Activated CD8-positive, alpha-beta memory T cell treated with anti-CD3 and anti-CD28 coated beads, Interleukin-2, amount 50 U/mL, for 48 hours (primary cell): ENCODE results near the gene ZNF497.
"Not testable (repeated sequence)": the region's sequence is repeated elsewhere in the genome, so short reads cannot be mapped to it uniquely, and the experiment has no call there.

Experiments
- DNase-seq: peaks from one replicate; pipeline ENCODE4 v3.0.0-alpha.2; 2020

Gene ZNF497

GRCh38 chr19:58366585-58367430, 4.3 kb upstream of the ZNF497 start:
- no peak for DNase-seq

DNA sequence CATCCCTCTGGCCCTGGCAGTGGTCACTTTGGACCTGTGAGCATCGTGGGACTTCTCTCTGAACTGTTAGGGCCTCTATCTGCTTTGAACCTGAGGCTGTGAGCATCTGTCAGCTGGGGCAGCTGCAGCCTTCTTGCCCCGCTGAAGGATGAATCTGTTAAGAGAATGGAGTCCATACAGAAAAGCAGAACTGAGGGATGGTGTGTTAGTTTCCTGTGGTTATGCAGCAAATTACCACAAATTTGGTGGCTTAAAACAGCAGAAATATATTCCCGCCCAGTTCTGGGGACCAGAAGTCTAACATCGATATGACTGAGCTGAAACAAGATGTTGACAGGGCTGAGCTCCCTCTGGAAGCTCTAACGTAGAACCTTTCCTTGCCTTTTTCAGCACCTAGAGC, 1.6 kb upstream of the ZNF497 start:
- DNase-seq, result no peak

DNA sequence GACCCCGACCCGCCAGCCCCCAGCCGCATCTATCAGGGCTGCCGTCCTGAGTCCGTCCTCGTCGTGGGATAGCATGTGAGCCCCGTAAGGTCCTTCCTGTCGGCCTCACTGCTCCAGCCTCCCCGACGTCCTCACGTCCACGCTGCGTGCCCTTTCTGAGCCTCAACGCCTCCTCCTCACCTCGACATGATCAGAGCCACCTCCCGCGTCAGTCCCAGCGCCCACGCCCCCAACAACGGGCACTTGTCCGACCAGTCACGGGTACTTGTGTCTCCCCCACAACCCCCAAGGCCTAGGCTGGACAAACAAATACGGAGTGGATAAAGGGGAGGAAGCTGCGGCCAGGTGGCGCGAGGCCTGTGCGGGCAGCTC, 665 bp downstream of the ZNF497 start:
- peak; percentile 84 for DNase-seq

DNA sequence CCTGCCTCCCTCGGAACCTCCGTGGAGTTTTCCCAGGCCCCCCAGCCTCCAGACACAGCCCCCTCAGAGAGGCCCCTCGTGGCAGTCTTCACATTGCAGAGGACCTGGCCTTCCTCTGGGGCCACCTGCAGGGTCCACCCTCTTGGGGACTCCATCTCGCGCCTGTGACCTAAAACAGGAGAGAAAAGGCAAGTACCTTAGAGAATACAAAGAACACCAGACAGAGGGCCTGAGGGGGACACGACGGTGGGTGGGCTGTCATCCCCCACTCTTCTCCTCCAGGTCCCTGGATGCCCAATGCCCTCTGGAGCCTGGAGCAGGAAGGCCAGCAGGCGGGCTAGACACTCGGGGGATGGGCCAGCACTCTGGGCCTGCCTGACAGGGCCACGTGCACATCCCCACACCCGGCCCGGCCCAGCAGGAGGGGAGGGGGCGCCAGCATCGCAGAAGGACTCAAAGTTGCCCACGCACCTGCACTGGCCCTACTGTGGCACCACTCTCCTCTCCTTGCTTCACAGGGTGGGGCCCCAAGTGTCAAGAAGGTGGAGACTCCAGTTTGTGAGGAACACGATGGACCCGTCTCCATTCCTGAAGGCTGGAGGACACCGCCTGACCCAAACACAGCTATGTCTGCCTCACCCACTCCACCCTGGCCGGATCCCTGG, 4.9 kb downstream of the ZNF497 start:
- DNase-seq, result no peak

DNA sequence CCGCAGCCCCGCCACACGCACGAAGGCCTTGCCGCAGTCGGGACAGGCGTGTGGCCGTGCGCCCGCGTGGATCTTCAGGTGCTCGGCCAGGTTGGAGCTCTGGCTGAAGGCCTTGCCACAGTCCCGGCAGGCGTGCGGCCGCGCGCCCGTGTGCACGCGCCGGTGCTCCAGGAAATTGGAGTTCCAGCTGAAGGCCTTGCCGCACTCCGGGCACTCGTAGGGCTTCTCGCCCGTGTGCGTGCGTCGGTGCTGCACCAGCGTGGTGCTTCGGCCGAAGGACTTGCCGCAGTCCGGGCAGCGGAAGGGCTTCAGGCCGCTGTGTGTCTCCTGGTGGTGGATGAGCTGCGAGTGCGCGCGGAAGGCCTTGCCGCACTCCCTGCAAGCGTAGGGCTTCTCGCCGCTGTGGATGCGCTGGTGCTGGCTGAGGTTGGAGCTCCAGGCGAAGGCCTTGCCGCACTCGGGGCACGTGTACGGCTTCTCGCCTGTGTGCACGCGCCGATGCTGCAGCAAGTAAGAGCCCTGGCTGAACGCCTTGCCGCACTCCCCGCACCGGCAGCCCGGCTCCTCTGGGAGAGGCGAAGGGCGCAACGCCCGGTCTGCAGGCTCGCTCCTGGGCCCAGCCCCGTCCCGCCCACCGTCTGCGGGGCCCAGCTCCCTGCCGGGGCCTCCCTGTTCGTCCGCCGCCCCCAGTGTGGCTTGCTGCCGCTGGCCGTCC, 5.6 kb downstream of the ZNF497 start:
- DNase-seq, result peak; percentile 56

DNA sequence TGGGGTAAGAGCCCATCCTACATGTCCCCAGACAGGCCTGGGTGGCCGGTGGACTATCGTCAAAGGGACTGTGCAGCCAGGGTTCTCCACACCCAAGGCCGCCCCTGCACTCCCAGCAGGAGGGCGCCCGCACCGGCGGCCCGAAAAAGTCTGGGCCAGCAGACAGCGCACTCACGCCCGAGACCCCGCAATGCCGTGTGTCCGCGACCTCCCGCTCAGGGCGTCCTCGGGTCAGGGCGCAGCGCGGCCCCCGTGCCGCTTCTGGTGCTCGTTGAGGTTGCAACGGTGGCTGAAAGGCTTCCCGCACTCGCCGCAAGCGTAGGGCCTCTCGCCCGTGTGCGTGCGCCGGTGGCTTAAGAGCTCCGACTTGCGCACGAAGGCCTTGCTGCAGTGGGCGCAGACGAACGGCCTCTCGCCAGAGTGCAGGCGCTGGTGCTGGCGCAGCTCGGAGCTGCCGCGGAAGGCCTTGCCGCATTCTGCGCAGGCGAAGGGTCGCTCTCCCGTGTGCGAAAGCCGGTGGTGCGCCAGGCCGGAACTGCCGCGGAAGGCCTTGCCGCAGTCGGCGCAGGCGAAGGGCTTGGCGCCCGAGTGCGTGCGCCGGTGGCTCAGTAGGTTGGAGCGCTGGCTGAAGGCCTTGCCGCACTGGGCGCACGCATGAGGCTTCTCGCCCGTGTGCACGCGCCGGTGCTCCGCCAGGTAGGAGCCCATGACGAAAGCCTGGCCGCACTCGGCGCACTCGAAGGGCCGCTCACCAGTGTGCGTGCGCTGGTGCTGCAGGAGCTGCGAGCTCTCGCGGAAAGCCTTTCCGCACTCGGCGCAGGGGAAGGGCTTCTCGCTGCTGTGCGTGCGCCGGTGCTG, 6.4 kb downstream of the ZNF497 start:
- DNase-seq, result peak; percentile 66

DNA sequence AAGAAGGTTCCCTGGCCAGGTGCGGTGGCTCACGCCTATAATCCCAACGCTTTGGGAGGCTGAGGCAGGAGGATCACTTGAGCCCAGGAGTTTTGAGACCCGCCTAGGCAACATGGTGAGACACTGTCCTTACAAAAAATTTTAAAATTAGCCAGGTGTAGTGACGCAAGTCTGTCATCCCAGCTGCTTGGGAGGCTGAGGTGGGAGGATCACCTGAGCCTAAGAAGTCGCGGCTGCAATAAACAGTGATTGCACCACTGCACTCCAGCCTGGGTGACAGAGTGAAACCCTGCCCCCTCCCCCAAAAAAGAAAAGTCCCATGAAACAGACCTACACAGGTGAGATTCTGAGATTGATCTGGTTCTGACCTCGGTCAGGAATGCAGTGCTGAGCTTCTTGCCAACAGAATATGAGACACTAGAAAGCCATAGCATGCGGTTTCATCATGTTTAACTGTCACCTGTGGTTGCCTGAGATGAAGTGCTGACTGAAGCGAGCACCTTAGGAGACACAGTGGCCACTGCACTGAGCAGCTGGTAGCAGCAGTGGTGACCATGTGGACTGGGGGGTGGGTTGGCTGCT, 7.2 kb downstream of the ZNF497 start:
- no peak for DNase-seq

DNA sequence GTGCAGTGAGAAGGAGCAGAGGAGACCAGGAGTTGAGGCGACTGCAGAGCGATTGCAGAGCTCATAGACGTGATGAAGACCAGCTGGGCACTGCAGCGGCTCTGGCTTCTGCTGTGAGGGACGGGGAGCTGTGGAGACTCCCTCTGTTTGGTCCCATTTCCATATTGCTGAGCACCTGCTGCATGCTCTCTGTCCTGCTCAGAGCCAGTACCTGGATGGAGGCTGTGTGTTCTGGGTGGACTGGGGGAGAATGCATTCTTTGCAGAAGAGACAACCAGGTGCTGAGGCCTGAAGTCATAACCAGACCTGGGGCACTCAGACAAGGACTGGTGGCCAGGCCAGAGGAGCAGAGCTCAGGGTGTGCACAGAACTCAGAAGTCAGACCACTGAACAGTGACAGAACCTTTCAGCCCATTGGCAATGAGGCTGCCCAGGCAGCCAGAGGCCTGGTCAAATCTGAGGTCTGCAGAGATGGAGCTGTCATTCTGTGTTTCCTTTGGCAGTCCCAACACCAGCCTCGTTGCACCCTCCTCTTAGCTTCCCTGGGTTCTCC, 8.0 kb downstream of the ZNF497 start:
- DNase-seq, result peak; percentile 51

GRCh38 chr19:58353717-58354477, 8.7 kb downstream of the ZNF497 start:
- DNase-seq, result no peak

DNA sequence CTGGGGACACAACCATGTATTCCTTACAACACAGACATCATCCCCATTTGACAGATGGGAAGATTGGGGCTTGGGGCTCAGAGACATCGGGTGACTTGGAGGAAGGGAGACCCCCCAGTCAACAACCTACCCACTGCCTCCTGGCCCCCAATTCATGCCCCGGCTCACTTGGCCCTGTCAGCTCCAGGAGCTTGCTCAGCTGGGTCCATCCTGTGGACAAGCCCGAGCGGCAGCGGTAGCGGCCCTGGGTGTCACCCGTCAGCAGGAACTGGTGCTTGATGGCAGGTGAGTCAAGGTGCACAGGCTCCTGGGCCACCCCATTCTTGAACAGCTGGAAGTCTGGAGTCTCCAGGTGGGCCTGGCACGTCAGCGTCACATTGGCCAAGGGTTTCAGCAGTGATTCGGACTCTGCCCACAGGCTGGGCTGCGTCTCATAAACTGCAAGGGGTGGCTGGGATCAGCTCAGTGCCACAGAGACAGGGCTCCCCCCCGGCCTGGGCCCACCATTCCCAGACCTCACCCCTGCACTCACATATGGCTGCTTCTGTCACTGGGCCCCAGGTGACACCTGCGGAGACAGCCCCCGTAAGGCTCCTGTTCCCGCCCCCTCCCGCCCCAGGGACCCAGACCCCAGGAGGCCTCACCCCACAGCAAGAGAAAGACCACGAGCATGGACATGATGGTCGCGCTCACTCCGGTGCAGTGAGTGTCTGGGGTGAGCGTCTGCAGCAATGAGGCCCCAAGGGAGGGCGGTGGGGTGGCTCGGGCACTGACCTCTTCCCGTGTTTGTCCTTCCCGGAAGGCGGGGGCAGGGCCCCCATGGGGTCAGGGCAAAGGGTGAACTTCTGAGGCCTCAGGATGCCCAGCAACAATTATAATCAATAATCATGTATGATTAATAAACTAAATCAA, 9.5 kb downstream of the ZNF497 start, which contains the start of gene A1BG:
A1BG (minus strand) TSS at position 733 of the 912 bp plus-strand sequence; CDS start at position 678, 55 bp downstream.
- no peak for DNase-seq

- no peak for DNase-seq
These were observed 10.4 kb downstream of the ZNF497 start for GRCh38 chr19:58351990-58352755.

DNA sequence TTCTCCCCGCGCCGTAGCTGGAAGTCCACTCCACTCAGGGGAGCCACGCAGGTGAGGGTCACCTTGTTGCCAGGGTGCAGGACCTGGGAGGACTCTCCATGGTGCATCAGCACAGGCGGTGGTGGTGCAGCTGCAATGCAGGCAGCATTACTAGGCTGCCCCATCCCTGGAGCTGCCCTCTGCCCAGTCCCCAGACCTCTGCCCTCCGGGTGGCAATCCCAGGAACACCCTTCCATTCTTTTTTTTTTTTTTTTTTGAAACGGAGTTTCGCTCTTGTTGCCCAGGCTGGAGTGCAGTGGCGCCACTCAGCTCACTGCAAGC, 11.0 kb downstream of the ZNF497 start:
- DNase-seq, result no peak

- no peak for DNase-seq
These were observed 11.5 kb downstream of the ZNF497 start for GRCh38 chr19:58350871-58351557.

DNA sequence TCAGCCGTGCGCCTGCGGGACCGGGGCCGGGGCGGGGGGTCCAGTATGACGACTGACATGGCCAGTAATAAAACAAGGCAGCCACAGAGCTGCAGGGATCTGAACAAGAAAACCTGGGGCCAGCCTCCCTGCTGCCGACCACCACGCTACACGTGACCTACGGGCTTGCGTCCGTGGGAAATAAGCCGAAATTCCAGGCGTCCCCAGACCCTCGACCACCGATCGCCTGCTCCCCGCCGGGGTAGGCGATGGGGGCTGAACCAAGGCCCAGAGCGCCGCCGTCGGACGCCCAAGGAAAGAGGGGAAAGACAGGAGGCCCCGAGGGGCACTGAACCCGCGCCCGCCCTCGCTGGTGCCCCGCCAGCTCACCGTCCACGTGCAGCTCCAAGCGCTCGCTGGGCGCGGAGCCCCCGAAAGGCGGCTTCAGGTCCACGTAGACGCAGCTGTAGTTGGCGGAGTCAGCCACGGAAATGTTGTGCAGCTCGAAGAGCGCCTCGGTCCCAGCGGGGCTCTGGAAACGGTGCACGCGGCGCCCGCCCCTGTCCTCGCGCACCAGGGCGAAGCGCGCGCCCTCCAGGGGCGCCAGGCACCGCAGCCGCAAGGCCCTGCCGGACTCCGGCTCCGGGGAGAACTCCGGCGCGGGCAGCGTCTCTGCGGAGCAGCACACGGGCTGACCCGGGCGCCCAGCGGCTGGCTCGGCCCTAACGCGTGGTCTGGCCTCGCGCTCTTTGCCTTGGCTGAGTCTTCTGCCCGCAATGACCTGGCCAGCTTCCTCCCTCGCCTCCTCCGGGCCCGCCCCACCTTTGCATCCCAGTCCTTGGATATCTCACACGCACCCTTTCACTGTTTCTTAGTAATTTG, 12.3 kb downstream of the ZNF497 start:
- DNase-seq, result no peak

DNA sequence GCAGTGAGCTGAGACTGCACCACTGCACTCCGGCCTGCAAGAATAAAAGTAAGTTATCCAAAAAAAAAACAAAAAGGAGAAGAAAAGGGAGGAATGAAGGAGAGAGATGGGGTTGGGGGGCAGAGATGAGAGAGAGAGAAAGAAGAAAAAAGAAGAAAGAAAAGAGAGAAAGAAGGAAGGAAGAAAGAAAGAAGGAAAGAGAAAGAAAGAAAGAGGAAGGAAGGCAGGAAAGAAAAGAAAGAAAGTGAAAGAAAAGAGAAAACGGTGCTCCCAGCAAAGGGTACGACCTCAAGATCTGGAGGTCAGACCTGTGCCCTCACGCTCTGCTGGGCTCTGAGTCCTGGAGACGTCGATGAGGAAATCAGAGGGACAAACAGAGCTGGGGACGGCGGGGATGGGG, 13.0 kb downstream of the ZNF497 start:
- no peak for DNase-seq

GRCh38 chr19:58348080-58348479, 14.5 kb downstream of the ZNF497 start:
- not testable (repeated sequence) for DNase-seq
